Prostate gland (tissue), 2 donors: ENCODE results near the gene KCNJ15.

Source experiments
- POLR2A ChIP-seq: fragments of 450-650 bp; IDR thresholded peaks from one replicate; pipeline ENCODE4 v1.6.1; 2016; ENCODE audit warnings: antibody characterized with exemption, mild to moderate bottlenecking
- TF ChIP-seq, protein P1 (sequence below), 4 experiments: fragments of 200-600 bp in 2 of 4; fragments of 450-650 bp in 2 of 4; sonication (generic) in 2 of 4; IDR thresholded peaks; 1 replicate in 3 of 4; 2 replicates in 1 of 4; pipeline ENCODE4 v1.5.1; 2016 to 2019; ENCODE audit warnings: antibody characterized with exemption in 4 of 4, mild to moderate bottlenecking in 2 of 4, moderate library complexity in 2 of 4

DNA sequence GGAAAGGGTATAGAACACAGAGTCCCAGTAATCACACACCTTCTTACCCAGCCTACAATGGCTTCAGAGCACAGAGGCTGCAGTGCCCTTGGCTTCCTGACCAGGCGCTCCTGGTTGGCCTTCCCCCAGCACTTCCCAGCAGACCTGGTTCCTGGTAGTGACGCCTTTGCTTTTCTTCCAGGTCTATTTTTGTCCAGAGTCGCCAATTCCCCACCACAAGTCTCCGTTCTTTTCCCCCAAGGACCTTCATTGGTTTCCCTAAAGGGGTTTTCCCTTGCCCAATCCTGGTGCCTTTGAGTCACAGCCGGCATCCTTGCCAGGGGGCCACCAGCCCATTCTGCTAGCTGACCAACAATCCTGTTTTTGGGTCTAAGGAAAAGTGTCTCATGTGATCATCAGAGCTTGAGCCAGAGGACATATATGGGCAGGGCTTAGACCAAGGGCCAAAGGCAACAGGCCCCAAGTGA lies 84.8 kb downstream of the KCNJ15 start:
- no peak for TF ChIP-seq POLR2A
- TF ChIP-seq, protein P1, sequence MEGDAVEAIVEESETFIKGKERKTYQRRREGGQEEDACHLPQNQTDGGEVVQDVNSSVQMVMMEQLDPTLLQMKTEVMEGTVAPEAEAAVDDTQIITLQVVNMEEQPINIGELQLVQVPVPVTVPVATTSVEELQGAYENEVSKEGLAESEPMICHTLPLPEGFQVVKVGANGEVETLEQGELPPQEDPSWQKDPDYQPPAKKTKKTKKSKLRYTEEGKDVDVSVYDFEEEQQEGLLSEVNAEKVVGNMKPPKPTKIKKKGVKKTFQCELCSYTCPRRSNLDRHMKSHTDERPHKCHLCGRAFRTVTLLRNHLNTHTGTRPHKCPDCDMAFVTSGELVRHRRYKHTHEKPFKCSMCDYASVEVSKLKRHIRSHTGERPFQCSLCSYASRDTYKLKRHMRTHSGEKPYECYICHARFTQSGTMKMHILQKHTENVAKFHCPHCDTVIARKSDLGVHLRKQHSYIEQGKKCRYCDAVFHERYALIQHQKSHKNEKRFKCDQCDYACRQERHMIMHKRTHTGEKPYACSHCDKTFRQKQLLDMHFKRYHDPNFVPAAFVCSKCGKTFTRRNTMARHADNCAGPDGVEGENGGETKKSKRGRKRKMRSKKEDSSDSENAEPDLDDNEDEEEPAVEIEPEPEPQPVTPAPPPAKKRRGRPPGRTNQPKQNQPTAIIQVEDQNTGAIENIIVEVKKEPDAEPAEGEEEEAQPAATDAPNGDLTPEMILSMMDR (IDR thresholded peaks at IDR 0.05): no peak
